G401 (cell line): ENCODE data around the gene DUSP10. TPM values are rescaled to one million over a fixed set of nuclear protein-coding genes. Genes with fewer than 3 reads are reported as not detected.

Source experiments
- DNase-seq: peaks from one replicate; pipeline ENCODE4 v3.0.0-alpha.2; 2015; ENCODE audit warnings: low spot score
- in situ Hi-C: cut with HindIII; loops from 2 replicates; pipeline ENCODE4 v1.10.0; 2016; ENCODE audit warnings: low sequenced_read_pairs, mixed read lengths
- total RNA-seq: library from RNA; depleted of rRNA; stranded (reverse); fragments of >200 nt; shearing (Covaris generic); gene quantifications from 2 replicates; pipeline ENCODE4 v1.2.3, GENCODE V29; 2014

Gene DUSP10
- total RNA-seq, 1 experiment from 2014 or later, result not detected

GRCh38 chr1:221700536-221700935, 41.4 kb downstream of the DUSP10 start:
- no peak for DNase-seq
- in situ Hi-C loops, result no loop called here

GRCh38 chr1:221699978-221700519, 41.8 kb downstream of the DUSP10 start:
- DNase-seq, result no peak
- in situ Hi-C loops, result no loop called here

GRCh38 chr1:221699577-221699976, 42.3 kb downstream of the DUSP10 start:
- in situ Hi-C loops, result no loop called here

GRCh38 chr1:221698579-221699349, 43.1 kb downstream of the DUSP10 start:
- in situ Hi-C loops, result no loop called here
- no peak for DNase-seq

More at GRCh38 chr1:221699577-221699976, 42.3 kb downstream of the DUSP10 start:
- DNase-seq, result no peak

GRCh38 chr1:221697923-221698425, 43.9 kb downstream of the DUSP10 start:
- in situ Hi-C loops, result no loop called here
- DNase-seq, result no peak

GRCh38 chr1:221696718-221697461, 45.0 kb downstream of the DUSP10 start:
- in situ Hi-C loops, result no loop called here
- DNase-seq, result no peak

- in situ Hi-C loops, result no loop called here
Measured at GRCh38 chr1:221696027-221696426, 45.9 kb downstream of the DUSP10 start.

GRCh38 chr1:221695301-221695700, 46.6 kb downstream of the DUSP10 start:
- DNase-seq, result no peak
- in situ Hi-C loops, result no loop called here

More at GRCh38 chr1:221696027-221696426, 45.9 kb downstream of the DUSP10 start:
- DNase-seq, result no peak

- in situ Hi-C loops, result no loop called here
- DNase-seq, result no peak
Measured at GRCh38 chr1:221694109-221694508, 47.8 kb downstream of the DUSP10 start.

GRCh38 chr1:221693087-221693486, 48.8 kb downstream of the DUSP10 start:
- in situ Hi-C loops, result no loop called here
- no peak for DNase-seq

- no peak for DNase-seq
- in situ Hi-C loops, result no loop called here
Measured at GRCh38 chr1:221692643-221693042, 49.2 kb downstream of the DUSP10 start.

- in situ Hi-C loops, result no loop called here
- no peak for DNase-seq
Measured at GRCh38 chr1:221691261-221691660, 50.6 kb downstream of the DUSP10 start.

GRCh38 chr1:221690858-221691257, 51.0 kb downstream of the DUSP10 start:
- in situ Hi-C loops, result no loop called here
- DNase-seq, result no peak

- no peak for DNase-seq
- in situ Hi-C loops, result no loop called here
Measured at GRCh38 chr1:221689138-221689537, 52.8 kb downstream of the DUSP10 start.

- in situ Hi-C loops, result no loop called here
- no peak for DNase-seq
Measured at GRCh38 chr1:221688488-221688843, 53.4 kb downstream of the DUSP10 start.

GRCh38 chr1:221687836-221688487, 53.9 kb downstream of the DUSP10 start:
- no peak for DNase-seq
- in situ Hi-C loops, result no loop called here

GRCh38 chr1:221683681-221684080, 58.2 kb downstream of the DUSP10 start:
- DNase-seq, result no peak
- in situ Hi-C loops, result no loop called here

- no peak for DNase-seq
- in situ Hi-C loops, result no loop called here
Measured at GRCh38 chr1:221680085-221680484, 61.8 kb downstream of the DUSP10 start.

GRCh38 chr1:221678014-221678413, 63.9 kb downstream of the DUSP10 start:
- no peak for DNase-seq
- in situ Hi-C loops, result no loop called here
